Inflammatory macrophage treated with lipopolysaccharide for 4 hours (primary cell): ENCODE data around the gene KRT74.

Experiments used
- DNase-seq: peaks from one replicate; pipeline ENCODE4 v3.0.0-alpha.2; 2020

Gene KRT74

GRCh38 chr12:52573743-52574142, at the start of gene KRT74:
KRT74 (minus strand) TSS chr12:52573843; CDS start chr12:52573777, 66 bp downstream.
- DNase-seq: no peak

GRCh38 chr12:52622349-52622748, 48.7 kb upstream of the KRT74 start:
- DNase-seq: no peak

- DNase-seq: no peak
Measured at GRCh38 chr12:52618866-52619265, 45.2 kb upstream of the KRT74 start.

GRCh38 chr12:52618216-52618615, 44.6 kb upstream of the KRT74 start, which contains the start of gene KRT73:
KRT73 (minus strand) TSS chr12:52618559; CDS start chr12:52618524, 35 bp downstream.
- no peak for DNase-seq

GRCh38 chr12:52617403-52617785, 43.8 kb upstream of the KRT74 start:
- no peak for DNase-seq

GRCh38 chr12:52616680-52617402, 43.2 kb upstream of the KRT74 start:
- no peak for DNase-seq

GRCh38 chr12:52615912-52616311, 42.3 kb upstream of the KRT74 start:
- no peak for DNase-seq

GRCh38 chr12:52615208-52615868, 41.7 kb upstream of the KRT74 start:
- peak; percentile 69 for DNase-seq

- DNase-seq: peak; percentile 3
Measured at GRCh38 chr12:52614381-52615207, 41.0 kb upstream of the KRT74 start.

- DNase-seq: no peak
Measured at GRCh38 chr12:52613384-52614030, 39.9 kb upstream of the KRT74 start.

GRCh38 chr12:52612431-52613383, 39.1 kb upstream of the KRT74 start:
- no peak for DNase-seq

GRCh38 chr12:52611080-52611468, 37.4 kb upstream of the KRT74 start:
- no peak for DNase-seq

- no peak for DNase-seq
Measured at GRCh38 chr12:52608826-52609630, 35.4 kb upstream of the KRT74 start.

- DNase-seq: no peak
Measured at GRCh38 chr12:52608161-52608560, 34.5 kb upstream of the KRT74 start.

- DNase-seq: no peak
Measured at GRCh38 chr12:52607314-52607713, 33.7 kb upstream of the KRT74 start.

- no peak for DNase-seq
Measured at GRCh38 chr12:52606581-52607218, 33.1 kb upstream of the KRT74 start.

- DNase-seq: no peak
Measured at GRCh38 chr12:52606096-52606495, 32.5 kb upstream of the KRT74 start.

GRCh38 chr12:52605542-52605941, 31.9 kb upstream of the KRT74 start:
- DNase-seq: no peak

GRCh38 chr12:52604859-52605258, 31.2 kb upstream of the KRT74 start:
- DNase-seq: no peak

- DNase-seq: no peak
Measured at GRCh38 chr12:52603314-52603713, 29.7 kb upstream of the KRT74 start.
